IPS DF 6.9 (cell line): ENCODE results near the gene ADGRB3.

ENCODE experiments used
- DNase-seq: peaks from one replicate; pipeline ENCODE4 v3.0.0-alpha.2; 2013; ENCODE audit warnings: low read depth, low spot score
- H3K27ac ChIP-seq: one replicate; pipeline ENCODE4 v1.5.1; 2013; ENCODE audit warnings: low read length, control low read depth
- H3K27me3 ChIP-seq: 2 replicates; pipeline ENCODE4 v1.6.1; 2013; ENCODE audit warnings: mild to moderate bottlenecking, low read length; ENCODE audit not compliant: control insufficient read depth, insufficient read depth
- H3K36me3 ChIP-seq: 2 replicates; pipeline ENCODE4 v1.6.1; 2013; ENCODE audit warnings: low read length; ENCODE audit not compliant: control insufficient read depth, insufficient read depth
- H3K4me1 ChIP-seq: 2 replicates; pipeline ENCODE4 v1.6.1; 2013; ENCODE audit warnings: low read length; ENCODE audit not compliant: control insufficient read depth, insufficient read depth
- H3K4me3 ChIP-seq: 2 replicates; pipeline ENCODE4 v1.5.1; 2013; ENCODE audit warnings: mild to moderate bottlenecking, low read length
- H3K9me3 ChIP-seq: 2 replicates; pipeline ENCODE4 v1.6.1; 2013; ENCODE audit warnings: low read length, inconsistent platforms; ENCODE audit not compliant: control insufficient read depth, insufficient read depth
- WGBS: extraction: QIAGEN DNeasy Blood & Tissue Kit; methylation state at CpG from one replicate; pipeline ENCODE4 v1.1.7; 2013; ENCODE audit warnings: mixed read lengths, missing lambda C conversion rate; ENCODE audit not compliant: insufficient read length, insufficient coverage; 5-methylcytosine and 5-hydroxymethylcytosine counted together

Gene ADGRB3

DNA sequence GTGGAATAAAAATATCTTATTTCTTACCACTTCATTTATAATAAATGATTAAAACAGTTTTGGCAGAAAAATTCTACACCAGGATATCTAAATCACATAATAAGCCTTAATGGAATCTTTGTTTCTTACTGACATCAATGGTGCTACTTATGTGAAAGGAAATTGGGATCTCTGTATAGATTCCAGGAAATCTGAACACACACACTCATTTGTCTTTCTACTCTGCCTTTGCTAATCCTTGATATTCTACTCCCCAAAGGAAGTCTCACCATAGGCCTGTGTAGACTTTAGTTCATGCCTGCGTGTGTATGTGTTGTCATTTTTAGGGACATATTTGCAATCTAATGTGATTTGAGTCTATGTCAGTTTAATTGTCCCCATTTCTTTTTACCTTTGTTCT is 7.9 kb downstream of the ADGRB3 start:
- Histone ChIP-seq H3K27ac (no peak overlapping the region), H3K36me3 (no peaks in the 10 kb centered on the region), H3K4me3 (no peak overlapping the region), H3K9me3 (no peaks in the 10 kb centered on the region), H3K27me3 (peaks cover 4% of the 10 kb centered on the region), H3K4me1 (0 out of 2 replicates have a peak, but pooled peaks cover 2% of the 10 kb centered on the region)
- DNase-seq, result no peak
- WGBS, result no CpG with 5 or more reads among the region's 1 CpG

DNA sequence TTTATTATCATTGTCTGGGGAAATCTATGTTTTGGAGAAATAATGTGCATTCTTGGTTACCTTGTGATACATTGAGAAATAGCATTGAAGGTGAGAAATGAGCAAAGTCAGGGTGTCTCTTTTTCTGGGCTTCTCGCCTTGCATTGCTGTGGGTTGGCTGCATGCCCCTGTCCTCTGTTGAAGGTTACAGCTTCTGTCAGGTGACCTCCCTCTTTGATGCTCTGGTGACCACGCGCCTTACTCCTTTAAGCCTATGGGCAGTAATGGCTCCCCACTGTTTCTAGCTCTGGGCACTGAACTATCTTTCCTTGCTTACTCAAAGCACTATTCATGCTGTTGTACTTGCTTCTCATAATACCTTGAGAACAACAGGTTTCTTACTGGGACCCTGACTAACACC is 14.6 kb downstream of the ADGRB3 start:
- no peak overlapping the region for H3K4me3 ChIP-seq
- no peak for DNase-seq
- H3K27ac ChIP-seq, result no peak overlapping the region
- H3K9me3 ChIP-seq, result no peaks in the 10 kb centered on the region
- no peaks in the 10 kb centered on the region for H3K36me3 ChIP-seq
- H3K4me1 ChIP-seq, result no peaks in the 10 kb centered on the region
- no CpG with 5 or more reads among the region's 3 CpGs for WGBS
- H3K27me3 ChIP-seq, result no peaks in the 10 kb centered on the region

DNA sequence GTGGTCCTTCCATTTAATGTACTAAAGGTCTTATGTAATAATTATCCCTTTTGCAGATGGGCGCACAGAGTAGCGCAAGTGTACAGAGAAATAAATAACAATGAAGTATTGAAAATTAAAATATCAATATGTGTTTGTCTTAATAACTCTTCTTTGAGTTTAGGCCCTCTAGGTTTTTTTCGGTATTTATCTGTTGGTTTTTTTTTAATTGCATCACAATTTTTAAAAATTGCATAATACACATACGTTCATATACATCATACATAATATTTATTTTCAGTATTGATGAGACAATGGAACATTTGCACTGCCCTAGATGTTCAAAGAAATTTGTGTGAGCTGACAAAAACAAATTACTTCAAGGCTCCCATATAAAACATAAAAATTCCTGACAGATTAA is 15.1 kb downstream of the ADGRB3 start:
- Histone ChIP-seq H3K4me3 (no peak overlapping the region), H3K27ac (no peak overlapping the region)
- DNase-seq, result no peak

DNA sequence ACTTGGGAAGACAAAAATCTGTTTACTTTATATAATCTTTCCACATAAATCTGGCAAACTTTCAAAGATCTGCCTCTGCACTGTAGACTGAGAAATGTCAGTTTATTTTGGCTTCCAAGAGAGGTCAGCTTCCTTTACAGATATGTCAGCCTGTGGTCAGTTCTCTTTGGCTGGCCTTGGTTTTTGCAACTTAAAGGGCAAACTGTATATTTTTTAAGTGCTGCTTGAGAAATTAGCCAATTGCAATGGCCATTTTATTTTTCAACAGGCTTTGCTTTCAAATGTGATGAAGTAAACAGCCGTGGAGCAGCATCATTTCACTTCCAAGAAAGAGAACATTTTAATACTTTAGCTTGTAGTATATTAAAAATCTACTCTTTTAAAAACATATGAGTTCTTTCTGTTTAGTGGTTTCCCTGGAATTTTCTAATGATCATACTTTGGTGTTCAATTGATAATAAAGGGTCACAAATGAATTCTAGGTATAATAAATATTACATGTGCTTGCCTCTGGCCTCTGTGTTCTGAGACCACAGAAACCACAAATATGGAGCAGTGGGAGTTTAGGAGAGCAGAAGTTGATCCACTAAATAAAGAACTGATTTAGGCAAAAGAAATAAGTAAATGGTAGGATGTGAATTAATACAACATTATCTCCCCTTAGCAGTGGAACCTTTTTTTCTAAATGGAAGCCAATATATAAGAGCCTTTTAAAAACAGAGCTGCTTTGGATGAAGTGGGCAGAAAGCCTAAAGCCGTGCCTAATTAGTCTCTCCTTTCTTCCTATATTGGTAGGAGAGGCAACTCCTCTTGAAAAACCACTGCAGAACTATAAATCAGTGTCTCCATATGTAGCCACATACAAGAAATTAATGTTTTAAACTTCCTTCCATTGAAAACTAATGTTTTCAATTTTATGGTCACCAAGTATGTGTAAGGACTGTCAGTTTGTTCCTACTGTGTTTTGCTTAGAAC is 16.2 kb downstream of the ADGRB3 start:
- no peak overlapping the region for H3K27ac ChIP-seq
- WGBS, result no CpG with 5 or more reads among the region's 2 CpGs
- H3K27me3 ChIP-seq, result no peaks in the 10 kb centered on the region
- H3K4me1 ChIP-seq, result no peaks in the 10 kb centered on the region
- no peak overlapping the region for H3K4me3 ChIP-seq
- no peak for DNase-seq
- no peaks in the 10 kb centered on the region for H3K36me3 ChIP-seq
- no peaks in the 10 kb centered on the region for H3K9me3 ChIP-seq

More for the DNA sequence above, 15.1 kb downstream of the ADGRB3 start:
- Histone ChIP-seq H3K9me3 (no peaks in the 10 kb centered on the region), H3K36me3 (no peaks in the 10 kb centered on the region), H3K27me3 (no peaks in the 10 kb centered on the region), H3K4me1 (no peaks in the 10 kb centered on the region)
- WGBS, result no CpG with 5 or more reads among the region's 4 CpGs

DNA sequence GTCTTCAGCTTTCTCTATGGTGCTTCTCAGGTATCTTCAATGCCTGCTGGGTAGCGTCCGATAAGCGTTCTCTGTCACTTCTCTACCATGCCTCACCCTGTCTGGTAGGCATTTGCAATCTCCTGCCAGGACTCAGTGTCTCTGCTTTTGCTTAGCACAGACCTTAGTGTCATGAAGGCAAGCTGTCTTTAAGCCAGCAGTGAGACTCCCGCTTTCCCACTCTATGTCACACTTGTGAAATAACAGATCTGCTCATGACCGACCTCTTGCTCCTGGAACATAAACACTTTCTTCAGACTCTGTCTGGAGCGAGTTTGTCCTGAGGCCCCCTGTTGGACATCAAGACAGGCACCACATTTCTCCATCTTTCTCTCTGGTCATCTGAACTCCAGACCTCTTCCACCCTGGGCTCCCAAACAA is 17.0 kb downstream of the ADGRB3 start:
- H3K27me3 ChIP-seq, result no peaks in the 10 kb centered on the region
- no CpG with 5 or more reads among the region's 6 CpGs for WGBS
- no peak overlapping the region for H3K27ac ChIP-seq
- H3K9me3 ChIP-seq, result no peaks in the 10 kb centered on the region
- no peaks in the 10 kb centered on the region for H3K4me1 ChIP-seq
- no peak overlapping the region for H3K4me3 ChIP-seq
- no peak for DNase-seq
- H3K36me3 ChIP-seq, result no peaks in the 10 kb centered on the region

DNA sequence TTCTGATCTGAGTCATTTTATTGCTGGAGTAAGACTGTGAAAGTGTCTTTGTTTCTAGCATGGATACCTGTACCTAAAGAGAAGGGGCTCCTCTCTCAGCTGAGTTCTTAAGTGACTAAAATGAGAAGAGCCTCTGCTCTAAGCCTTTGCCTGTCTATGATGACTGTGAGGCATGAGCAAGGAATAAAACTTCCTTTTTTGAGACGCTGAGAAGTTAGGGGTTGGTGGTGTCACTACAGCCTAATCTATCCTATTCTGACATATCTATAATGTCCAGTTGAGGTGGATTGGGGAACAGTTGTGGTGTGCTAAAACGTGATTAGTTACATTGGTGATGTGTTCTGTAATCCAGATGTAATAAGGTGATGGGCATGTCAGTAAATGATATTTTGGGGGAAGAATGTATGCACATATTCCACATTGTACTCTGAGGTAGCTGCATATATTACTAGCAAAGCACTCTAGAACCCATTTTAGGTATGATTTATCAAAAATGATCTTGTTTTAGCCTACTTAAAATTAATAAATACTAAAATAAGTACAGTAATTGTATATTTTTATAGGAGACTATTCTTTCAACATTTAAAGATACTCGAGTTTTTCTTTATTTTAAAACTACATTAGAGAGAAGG is 18.1 kb downstream of the ADGRB3 start:
- H3K36me3 ChIP-seq, result no peaks in the 10 kb centered on the region
- H3K4me1 ChIP-seq, result no peaks in the 10 kb centered on the region
- WGBS, result no CpG with 5 or more reads among the region's 3 CpGs
- H3K27me3 ChIP-seq, result no peaks in the 10 kb centered on the region
- H3K4me3 ChIP-seq, result no peak overlapping the region
- H3K9me3 ChIP-seq, result no peaks in the 10 kb centered on the region
- no peak overlapping the region for H3K27ac ChIP-seq
- DNase-seq, result no peak

DNA sequence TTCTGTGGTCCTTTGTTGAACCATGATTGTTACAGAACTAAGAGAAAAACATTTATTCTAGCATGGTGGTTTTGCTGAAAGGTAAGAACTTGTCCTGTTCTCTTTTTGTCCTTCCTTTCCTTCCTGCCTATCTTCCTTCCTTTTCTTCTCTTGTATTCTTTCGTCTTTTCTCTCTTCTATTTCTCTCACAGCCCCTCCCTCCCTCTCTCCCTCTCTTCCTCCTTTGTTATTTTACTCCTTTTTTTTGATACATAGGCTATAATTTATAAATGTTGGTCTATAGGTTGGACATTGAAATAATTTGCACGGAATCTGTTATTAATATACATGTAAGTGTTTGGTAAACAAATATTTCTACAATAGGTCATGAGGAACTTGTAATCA is 18.6 kb downstream of the ADGRB3 start:
- Histone ChIP-seq H3K27ac (no peak overlapping the region), H3K4me3 (no peak overlapping the region), H3K4me1 (no peaks in the 10 kb centered on the region), H3K9me3 (no peaks in the 10 kb centered on the region), H3K36me3 (no peaks in the 10 kb centered on the region), H3K27me3 (no peaks in the 10 kb centered on the region)
- DNase-seq, result no peak
- WGBS, result no CpG with 5 or more reads among the region's 2 CpGs

DNA sequence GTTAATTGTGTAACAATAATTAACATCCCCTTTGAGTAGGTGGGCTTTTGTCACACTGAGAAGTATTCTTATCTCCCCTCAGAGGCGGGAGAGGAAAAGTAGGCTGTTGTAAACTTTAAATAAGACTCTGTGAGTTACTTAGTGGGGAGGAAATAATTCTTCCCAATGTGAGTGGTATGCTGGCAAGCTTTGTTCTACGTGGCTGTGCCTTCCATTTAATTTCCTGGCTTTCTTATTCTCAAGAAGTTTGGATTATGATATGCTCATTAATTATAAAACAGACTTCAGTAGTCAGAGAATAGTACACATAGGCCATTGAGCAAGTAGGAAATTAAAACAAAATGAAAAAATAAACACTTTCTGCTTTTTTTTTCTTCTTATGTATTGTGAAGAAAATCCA is 19.1 kb downstream of the ADGRB3 start:
- Histone ChIP-seq H3K9me3 (no peaks in the 10 kb centered on the region), H3K4me1 (no peaks in the 10 kb centered on the region), H3K27me3 (no peaks in the 10 kb centered on the region), H3K36me3 (no peaks in the 10 kb centered on the region), H3K4me3 (no peak overlapping the region), H3K27ac (no peak overlapping the region)
- WGBS, result no CpG with 5 or more reads among the region's 2 CpGs
- no peak for DNase-seq

DNA sequence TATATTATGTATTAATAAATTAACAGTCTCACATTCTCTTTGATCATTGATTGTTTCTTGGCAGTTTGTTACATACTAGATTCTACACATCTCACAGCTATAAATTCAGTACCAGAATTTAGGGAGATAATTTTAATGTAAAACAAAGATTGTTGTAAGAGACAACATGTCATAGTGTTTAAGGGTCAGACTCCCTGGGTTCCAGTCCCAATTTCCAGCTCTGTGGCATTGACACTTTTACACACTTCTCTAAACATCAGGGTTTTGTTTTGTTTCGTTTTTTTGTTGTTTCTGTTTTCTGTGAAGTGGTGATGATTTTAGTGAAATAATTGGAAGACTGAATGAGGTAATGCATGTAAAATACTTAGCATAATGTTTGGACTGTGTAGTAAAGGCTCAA is 19.9 kb downstream of the ADGRB3 start:
- Histone ChIP-seq H3K27me3 (no peaks in the 10 kb centered on the region), H3K9me3 (no peaks in the 10 kb centered on the region), H3K27ac (no peak overlapping the region), H3K36me3 (no peaks in the 10 kb centered on the region), H3K4me1 (no peaks in the 10 kb centered on the region), H3K4me3 (no peak overlapping the region)
- WGBS, result no CpG with 5 or more reads among the region's 1 CpG
- no peak for DNase-seq

DNA sequence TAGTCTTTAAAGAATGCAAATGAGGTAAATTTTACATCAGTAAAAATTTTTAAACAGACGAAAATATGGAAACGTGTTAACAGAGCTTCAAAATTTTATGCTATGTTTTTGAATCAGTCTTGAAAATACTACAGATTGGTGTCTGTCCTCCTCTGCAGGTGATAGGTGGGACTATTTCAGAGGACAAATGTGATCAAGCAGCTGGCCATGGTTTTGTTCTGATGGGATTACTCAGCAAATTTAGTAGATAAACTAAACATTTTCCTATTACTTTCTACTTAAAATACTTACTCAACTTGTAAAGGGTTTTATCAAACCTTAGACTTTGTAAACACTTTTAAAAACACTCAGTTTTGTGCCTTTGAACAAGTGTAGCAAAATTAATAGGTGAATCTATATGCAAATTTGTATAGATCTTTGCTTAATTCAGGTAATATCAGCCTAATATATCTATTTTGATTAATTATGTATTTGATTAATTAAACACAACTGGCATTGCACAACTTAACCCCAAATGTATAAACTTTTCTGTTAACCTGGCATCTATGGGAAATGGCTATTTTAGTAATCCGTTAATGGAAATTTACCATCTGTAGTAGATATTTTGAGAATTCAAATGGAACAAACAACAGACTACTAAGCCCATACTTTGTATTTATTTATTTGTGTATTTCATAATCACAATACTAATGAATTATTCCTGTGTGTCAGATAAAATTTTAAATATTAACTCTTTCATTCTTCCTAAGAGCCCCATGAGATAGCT is 22.5 kb downstream of the ADGRB3 start:
- Histone ChIP-seq H3K9me3 (no peaks in the 10 kb centered on the region), H3K4me1 (no peaks in the 10 kb centered on the region), H3K4me3 (no peak overlapping the region), H3K27ac (no peak overlapping the region), H3K27me3 (no peaks in the 10 kb centered on the region), H3K36me3 (no peaks in the 10 kb centered on the region)
- no peak for DNase-seq
- WGBS, result no CpG with 5 or more reads among the region's 3 CpGs
